ENCODE results near the gene PPP6R3.

PPP6R3 gene

GRCh38 chr11:68448604-68449011 lies 11.9 kb upstream of the PPP6R3 start:
- Histone ChIP-seq H3K4me3 (ENCODE audit: low read length, poor library complexity, severe bottlenecking) (no peak overlapping the region), H3F3A (ENCODE audit: low read depth) (no peaks in the 10 kb centered on the region)
- TF ChIP-seq, protein P1, sequence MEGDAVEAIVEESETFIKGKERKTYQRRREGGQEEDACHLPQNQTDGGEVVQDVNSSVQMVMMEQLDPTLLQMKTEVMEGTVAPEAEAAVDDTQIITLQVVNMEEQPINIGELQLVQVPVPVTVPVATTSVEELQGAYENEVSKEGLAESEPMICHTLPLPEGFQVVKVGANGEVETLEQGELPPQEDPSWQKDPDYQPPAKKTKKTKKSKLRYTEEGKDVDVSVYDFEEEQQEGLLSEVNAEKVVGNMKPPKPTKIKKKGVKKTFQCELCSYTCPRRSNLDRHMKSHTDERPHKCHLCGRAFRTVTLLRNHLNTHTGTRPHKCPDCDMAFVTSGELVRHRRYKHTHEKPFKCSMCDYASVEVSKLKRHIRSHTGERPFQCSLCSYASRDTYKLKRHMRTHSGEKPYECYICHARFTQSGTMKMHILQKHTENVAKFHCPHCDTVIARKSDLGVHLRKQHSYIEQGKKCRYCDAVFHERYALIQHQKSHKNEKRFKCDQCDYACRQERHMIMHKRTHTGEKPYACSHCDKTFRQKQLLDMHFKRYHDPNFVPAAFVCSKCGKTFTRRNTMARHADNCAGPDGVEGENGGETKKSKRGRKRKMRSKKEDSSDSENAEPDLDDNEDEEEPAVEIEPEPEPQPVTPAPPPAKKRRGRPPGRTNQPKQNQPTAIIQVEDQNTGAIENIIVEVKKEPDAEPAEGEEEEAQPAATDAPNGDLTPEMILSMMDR (conservative IDR thresholded peaks at IDR 0.05; ENCODE audit: low read length): no peak
- no peak for TF ChIP-seq EZH2phosphoT487 (IDR thresholded peaks at IDR 0.05; ENCODE audit: borderline replicate concordance)

DNA sequence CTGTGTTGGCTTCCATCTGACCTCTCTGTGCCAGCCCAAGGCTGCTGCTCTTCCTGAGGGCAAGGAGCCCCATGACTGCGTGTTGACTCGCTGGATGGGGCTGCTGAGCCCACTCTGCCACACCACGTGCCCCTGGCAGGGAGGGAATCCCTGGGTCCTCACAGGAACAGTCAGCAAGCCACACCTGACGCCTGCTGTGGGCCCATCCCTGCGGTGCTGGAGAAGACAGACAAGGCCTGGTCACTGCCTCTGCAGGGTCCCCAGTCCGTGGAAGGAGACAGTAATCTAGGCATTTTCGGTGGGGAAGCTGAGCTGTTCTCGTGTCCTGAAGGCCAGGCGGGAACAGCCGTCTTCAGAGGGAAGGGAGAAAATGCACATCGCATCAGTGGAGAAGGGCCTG lies 10.6 kb upstream of the PPP6R3 start:
- H2AFZ ChIP-seq (ENCODE audit: low read length): no peak overlapping the region
- no peaks in the 10 kb centered on the region for H3F3A ChIP-seq (ENCODE audit: low read depth)
- peaks cover 3% of the 10 kb centered on the region for H4K20me1 ChIP-seq (ENCODE audit: insufficient read depth, low read length, poor library complexity, severe bottlenecking)
- H3K36me3 ChIP-seq (ENCODE audit: insufficient read depth, low read length): peaks cover 13% of the 10 kb centered on the region; the same call in 1 of the 2 replicates
- no peak overlapping the region for H3K4me3 ChIP-seq (ENCODE audit: low read length, poor library complexity, severe bottlenecking)
- no peaks in the 10 kb centered on the region for H3K4me1 ChIP-seq (ENCODE audit: insufficient read depth, low read length, poor library complexity, severe bottlenecking)
- no peaks in the 10 kb centered on the region for H3K27me3 ChIP-seq (ENCODE audit: insufficient read depth, low read length, poor library complexity, severe bottlenecking)
- TF ChIP-seq, protein P1 (conservative IDR thresholded peaks at IDR 0.05; ENCODE audit: low read length): no peak
- TF ChIP-seq EZH2phosphoT487 (IDR thresholded peaks at IDR 0.05; ENCODE audit: borderline replicate concordance): no peak
- H3K9me2 ChIP-seq (replicated peaks; ENCODE audit: low read depth, low read length): no peaks in the 10 kb centered on the region
- H3K9me3 ChIP-seq (ENCODE audit: insufficient read depth, low read depth, low read length): no peaks in the 10 kb centered on the region
- no peaks in the 10 kb centered on the region for H3K79me2 ChIP-seq (ENCODE audit: insufficient read depth, low read length)
- no peak overlapping the region for H3K4me2 ChIP-seq (ENCODE audit: low read depth, low read length, poor library complexity, severe bottlenecking)
- no peak overlapping the region for H3K9ac ChIP-seq (ENCODE audit: low read depth, low read length, poor library complexity, severe bottlenecking)

More at GRCh38 chr11:68448604-68449011, 11.9 kb upstream of the PPP6R3 start:
- peaks cover 13% of the 10 kb centered on the region; the same call in 1 of the 2 replicates for H3K36me3 ChIP-seq (ENCODE audit: insufficient read depth, low read length)
- no peak overlapping the region for H2AFZ ChIP-seq (ENCODE audit: low read length)
- no peaks in the 10 kb centered on the region for H3K9me3 ChIP-seq (ENCODE audit: insufficient read depth, low read depth, low read length)
- no peaks in the 10 kb centered on the region for H3K4me1 ChIP-seq (ENCODE audit: insufficient read depth, low read length, poor library complexity, severe bottlenecking)
- no peaks in the 10 kb centered on the region for H3K79me2 ChIP-seq (ENCODE audit: insufficient read depth, low read length)
- H3K9ac ChIP-seq (ENCODE audit: low read depth, low read length, poor library complexity, severe bottlenecking): no peak overlapping the region
- peaks cover 3% of the 10 kb centered on the region for H4K20me1 ChIP-seq (ENCODE audit: insufficient read depth, low read length, poor library complexity, severe bottlenecking)
- H3K27me3 ChIP-seq (ENCODE audit: insufficient read depth, low read length, poor library complexity, severe bottlenecking): no peaks in the 10 kb centered on the region
- no peak overlapping the region for H3K4me2 ChIP-seq (ENCODE audit: low read depth, low read length, poor library complexity, severe bottlenecking)
- no peaks in the 10 kb centered on the region for H3K9me2 ChIP-seq (replicated peaks; ENCODE audit: low read depth, low read length)

GRCh38 chr11:68450711-68451110 lies 9.8 kb upstream of the PPP6R3 start:
- Histone ChIP-seq H3K4me1 (ENCODE audit: insufficient read depth, low read length, poor library complexity, severe bottlenecking) (no peaks in the 10 kb centered on the region), H3K79me2 (ENCODE audit: insufficient read depth, low read length) (no peaks in the 10 kb centered on the region), H3K36me3 (ENCODE audit: insufficient read depth, low read length) (peaks cover 13% of the 10 kb centered on the region; the same call in 1 of the 2 replicates), H4K20me1 (ENCODE audit: insufficient read depth, low read length, poor library complexity, severe bottlenecking) (peaks cover 3% of the 10 kb centered on the region), H3F3A (ENCODE audit: low read depth) (no peaks in the 10 kb centered on the region), H3K4me2 (ENCODE audit: low read depth, low read length, poor library complexity, severe bottlenecking) (no peak overlapping the region), H3K9me3 (ENCODE audit: insufficient read depth, low read depth, low read length) (no peaks in the 10 kb centered on the region), H3K27me3 (ENCODE audit: insufficient read depth, low read length, poor library complexity, severe bottlenecking) (no peaks in the 10 kb centered on the region), H3K9me2 (replicated peaks; ENCODE audit: low read depth, low read length) (no peaks in the 10 kb centered on the region), H3K9ac (ENCODE audit: low read depth, low read length, poor library complexity, severe bottlenecking) (no peak overlapping the region), H3K4me3 (ENCODE audit: low read length, poor library complexity, severe bottlenecking) (no peak overlapping the region), H2AFZ (ENCODE audit: low read length) (no peak overlapping the region)
- TF ChIP-seq EZH2phosphoT487 (IDR thresholded peaks at IDR 0.05; ENCODE audit: borderline replicate concordance): no peak
- TF ChIP-seq, protein P1 (conservative IDR thresholded peaks at IDR 0.05; ENCODE audit: low read length): no peak

All from Loucy (cell line).